HG03442 (cell line): ENCODE measurements around the gene KIF20B.

Experiments
- ATAC-seq: cut with Tn5 transposase; IDR thresholded peaks from one replicate; pipeline ENCODE4 v1.9.1; 2021; ENCODE audit warnings: mild to moderate bottlenecking, moderate library complexity; ENCODE audit not compliant: unreplicated experiment

Gene KIF20B

GRCh38 chr10:89701242-89702120 is at the start of gene KIF20B:
KIF20B (plus strand) TSS chr10:89701590; CDS start chr10:89705295, 3,705 bp downstream.
- ATAC-seq: peak; percentile 96

DNA sequence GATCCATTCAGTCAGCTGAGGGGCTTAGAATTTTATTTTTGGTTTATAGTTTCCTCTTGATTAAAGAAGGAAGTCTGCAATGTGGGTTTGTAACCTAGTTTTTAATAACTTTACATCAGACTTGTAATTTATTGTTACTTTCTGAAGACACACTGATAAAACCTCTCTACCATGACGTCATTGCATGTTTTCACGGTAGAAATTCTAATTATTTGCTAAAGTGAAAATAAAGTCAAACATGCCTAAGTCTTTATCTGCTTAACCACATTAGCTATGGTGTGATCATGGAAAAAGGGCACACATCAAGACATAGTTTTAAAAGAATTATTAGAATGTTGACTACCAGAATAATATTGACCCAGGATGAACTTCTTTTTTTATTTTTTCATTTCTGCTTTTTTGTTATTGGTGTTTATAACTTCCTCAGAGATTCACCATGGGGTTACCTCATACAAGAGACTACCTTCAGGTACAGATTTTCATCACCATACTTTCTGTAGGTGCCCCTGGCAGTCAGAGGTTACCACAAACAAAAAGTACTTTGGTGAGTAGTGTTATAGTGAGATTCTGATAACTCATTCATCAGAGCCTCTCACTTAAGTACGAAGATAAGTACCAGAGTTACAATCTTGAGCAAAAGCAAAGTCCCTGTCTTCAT is 49.3 kb upstream of the KIF20B start:
- no peak for ATAC-seq

DNA sequence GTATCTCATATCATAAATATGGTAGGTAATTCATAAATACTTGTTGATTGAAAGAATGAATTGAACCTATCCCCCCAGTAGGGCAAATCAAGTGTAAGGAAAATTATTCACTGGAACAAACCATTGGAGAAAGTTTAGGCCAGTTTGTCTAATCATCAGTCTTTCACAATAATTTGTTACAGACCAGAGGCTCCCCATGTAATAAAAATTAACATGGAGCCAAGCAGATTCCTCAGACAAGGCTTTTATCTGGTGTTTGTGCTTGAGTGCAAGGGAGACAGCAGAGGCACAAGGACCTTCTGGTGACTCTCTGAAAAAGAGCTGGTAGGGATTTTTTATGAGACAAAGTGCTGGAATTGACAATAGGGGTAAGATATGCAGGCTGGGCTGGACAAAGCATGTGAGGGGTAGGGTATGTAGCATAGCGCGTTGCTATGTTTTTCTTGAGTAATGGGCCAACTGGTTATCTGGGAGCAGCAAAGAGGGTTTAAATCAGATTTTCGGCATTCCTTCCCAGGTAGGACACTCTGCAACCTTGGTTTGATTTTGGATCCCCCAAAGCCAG is 48.5 kb upstream of the KIF20B start:
- ATAC-seq: no peak

- ATAC-seq: peak; percentile 62
Measured at GRCh38 chr10:89653410-89653869, 48.0 kb upstream of the KIF20B start.

DNA sequence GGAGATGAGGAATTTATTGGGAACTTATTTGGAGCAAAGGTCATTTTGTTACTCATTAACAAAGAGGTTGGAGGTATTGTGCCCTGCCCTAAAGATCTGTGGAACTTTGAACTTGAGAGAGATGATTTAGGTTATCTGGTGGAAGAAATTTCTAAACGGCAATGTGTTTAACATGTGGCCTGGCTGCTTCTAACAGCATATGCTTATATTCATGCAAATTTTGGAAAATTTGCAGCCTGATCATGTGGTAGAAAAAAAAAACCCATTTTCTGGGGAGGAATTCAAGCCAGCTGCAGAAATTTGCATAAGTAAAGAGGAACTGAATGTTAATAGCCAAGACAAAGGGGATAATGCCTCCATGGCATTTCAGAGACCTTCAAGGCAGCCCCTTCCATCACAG is 45.7 kb upstream of the KIF20B start:
- ATAC-seq: no peak

GRCh38 chr10:89657302-89657701 is 44.1 kb upstream of the KIF20B start:
- no peak for ATAC-seq

- ATAC-seq: no peak
Measured at GRCh38 chr10:89659143-89660131, 42.0 kb upstream of the KIF20B start.

DNA sequence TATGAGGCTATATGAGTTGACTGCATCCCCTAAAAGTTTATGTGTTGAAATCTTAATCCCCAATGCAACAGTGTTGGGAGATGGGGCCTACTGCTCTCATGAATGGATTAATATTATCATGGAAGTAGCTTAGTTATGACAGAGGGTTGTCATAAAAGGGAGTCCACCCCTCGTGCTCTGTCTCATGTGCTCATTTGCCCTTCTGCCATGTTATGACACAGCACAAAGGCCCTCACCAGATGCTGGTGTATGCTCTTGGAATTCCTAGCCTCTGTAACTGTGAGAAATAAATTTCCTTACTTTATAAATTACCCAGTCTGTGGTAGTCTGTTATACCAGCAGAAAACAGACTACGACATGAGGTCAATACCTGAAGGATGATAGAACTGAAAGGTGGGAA is 38.8 kb upstream of the KIF20B start:
- ATAC-seq: no peak

GRCh38 chr10:89663144-89663543 is 38.2 kb upstream of the KIF20B start:
- ATAC-seq: no peak

DNA sequence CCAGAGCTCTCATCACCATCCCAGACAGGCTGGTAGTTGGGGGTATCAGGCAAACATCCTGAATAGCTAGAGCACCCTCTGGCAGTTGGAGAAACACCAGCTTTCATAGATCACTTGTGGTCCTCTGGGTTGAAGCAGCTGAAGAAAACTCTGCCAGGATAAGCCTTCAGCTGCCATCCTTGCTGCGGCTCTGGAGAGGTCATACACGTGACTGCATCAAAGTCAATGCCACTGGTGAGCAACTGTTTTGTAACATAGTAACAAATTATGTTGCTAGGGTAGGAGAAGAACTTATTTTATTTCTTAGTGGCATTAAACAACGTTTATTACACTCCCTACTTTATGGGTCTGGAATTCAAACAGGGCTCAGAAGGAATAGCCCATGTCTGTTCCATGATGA is 37.2 kb upstream of the KIF20B start:
- ATAC-seq: no peak

- no peak for ATAC-seq
Measured at GRCh38 chr10:89665302-89665701, 36.1 kb upstream of the KIF20B start.

DNA sequence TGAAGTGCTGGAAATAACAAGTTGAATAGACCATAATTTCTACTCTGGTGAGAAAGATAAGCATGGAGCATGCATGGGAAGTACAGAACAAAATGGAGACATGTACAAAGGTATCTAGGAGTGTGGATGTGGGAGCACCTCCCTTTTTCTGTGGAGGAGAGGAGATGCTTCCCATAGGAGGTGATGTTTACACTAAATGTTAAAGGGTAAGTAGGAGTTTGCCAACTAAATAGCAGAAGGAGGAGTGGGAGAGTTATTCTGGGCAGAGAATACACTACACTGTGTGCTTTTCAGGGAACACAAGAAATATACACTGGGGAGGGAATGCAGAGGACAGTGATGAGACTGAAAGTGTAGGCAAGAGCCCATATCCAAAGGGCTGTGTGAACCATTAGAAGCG is 35.3 kb upstream of the KIF20B start:
- no peak for ATAC-seq

GRCh38 chr10:89668386-89669071 is 32.9 kb upstream of the KIF20B start:
- ATAC-seq: no peak

DNA sequence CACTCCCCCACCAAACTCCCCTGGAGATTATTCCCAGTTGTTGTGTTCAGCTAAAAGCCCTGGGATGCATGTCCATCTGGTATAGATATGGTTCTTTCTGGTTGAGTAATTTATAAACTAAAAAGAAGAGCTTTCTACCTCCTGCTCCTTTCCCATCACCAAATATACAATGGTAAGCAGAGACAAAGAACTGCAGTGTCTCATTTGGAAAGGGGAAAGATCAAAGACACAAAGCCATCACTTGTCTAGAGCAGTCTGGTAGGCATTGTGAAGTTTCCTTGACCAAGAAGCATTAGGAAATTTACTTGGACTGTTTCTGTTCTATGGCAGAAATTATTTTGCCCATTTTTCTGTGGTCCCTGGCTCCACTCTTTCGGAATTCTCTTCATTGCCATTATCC is 31.4 kb upstream of the KIF20B start:
- no peak for ATAC-seq

DNA sequence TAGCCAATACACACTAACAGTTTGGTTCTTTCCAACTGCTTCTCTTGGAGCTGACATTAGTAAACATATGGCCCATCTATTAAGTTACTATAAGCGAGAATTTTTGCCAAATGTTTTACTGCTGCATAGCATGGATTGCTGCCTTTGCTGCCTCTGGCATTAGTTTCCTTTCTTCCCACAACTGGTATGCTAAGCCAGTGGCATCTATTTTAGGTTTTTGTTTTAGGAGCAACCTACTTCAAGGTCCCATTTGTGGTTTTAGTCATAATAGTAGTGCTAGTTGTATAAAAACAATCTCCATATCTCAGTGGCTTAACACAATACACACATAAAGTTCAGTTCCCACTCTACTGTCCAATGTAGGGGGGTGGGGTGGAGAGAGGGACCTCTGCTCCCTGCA is 30.5 kb upstream of the KIF20B start:
- ATAC-seq: no peak

DNA sequence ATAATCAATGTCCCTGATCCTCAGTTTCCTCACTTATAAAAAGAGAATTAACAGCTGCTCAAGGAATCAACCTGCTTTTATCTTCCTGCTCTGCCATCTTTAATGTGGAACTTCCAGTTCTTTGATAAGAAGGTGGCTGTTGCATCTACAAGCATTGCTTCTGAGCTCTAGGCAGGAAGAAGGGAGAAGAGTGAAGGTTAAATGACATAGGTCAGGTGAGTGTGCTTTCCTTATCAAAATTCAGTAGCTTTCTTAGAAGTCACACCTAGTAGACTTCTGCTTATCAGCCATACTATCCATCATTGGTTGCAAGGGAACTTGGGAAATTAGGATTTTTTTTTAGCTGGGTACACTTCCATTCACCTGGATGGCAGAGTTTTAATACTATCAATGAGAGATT is 24.0 kb upstream of the KIF20B start:
- ATAC-seq: no peak

DNA sequence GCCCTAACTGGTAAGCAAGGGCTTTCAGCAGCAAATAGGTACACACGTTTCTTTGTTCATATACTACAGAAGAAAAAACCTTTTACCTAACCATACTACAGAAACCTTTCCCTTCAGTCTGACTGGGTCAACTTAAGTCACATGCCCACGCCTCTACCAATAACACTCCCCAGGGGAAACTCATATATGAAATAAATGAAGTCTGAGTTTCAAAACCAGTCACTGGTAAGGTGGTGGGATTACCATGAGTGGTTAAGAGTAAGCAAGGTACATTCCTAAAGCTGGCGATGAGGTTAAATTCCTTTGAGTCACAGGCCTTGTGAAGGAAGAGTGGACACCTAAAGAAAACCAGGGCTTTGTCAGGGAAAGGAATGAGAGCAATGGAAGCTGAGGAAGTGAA is 21.4 kb upstream of the KIF20B start:
- ATAC-seq: peak; percentile 60

GRCh38 chr10:89683883-89684282 is 17.5 kb upstream of the KIF20B start:
- ATAC-seq: no peak

GRCh38 chr10:89684604-89685003 is 16.8 kb upstream of the KIF20B start:
- ATAC-seq: no peak

GRCh38 chr10:89685936-89686335 is 15.5 kb upstream of the KIF20B start:
- no peak for ATAC-seq
